Mammary epithelial cell (primary cell): ENCODE results near the gene ERF.

ENCODE experiments used
- EZH2 ChIP-seq: IDR thresholded peaks from 2 replicates; pipeline ENCODE4 v1.6.1; 2012; ENCODE audit warnings: low read length, inconsistent platforms, borderline replicate concordance
- TF ChIP-seq, protein P1 (sequence below), 2 donors: IDR thresholded peaks in 1 of 2; conservative IDR thresholded peaks in 1 of 2; 2 replicates each; pipeline ENCODE4 v1.5.1; 2011 to 2012; ENCODE audit warnings: inconsistent platforms in 2 of 2, low read length in 2 of 2, mild to moderate bottlenecking in 2 of 2, control low read depth in 1 of 2, low read depth in 1 of 2; ENCODE audit not compliant: insufficient read depth in 1 of 2; ENCODE audit errors: extremely low read depth in 1 of 2

DNA sequence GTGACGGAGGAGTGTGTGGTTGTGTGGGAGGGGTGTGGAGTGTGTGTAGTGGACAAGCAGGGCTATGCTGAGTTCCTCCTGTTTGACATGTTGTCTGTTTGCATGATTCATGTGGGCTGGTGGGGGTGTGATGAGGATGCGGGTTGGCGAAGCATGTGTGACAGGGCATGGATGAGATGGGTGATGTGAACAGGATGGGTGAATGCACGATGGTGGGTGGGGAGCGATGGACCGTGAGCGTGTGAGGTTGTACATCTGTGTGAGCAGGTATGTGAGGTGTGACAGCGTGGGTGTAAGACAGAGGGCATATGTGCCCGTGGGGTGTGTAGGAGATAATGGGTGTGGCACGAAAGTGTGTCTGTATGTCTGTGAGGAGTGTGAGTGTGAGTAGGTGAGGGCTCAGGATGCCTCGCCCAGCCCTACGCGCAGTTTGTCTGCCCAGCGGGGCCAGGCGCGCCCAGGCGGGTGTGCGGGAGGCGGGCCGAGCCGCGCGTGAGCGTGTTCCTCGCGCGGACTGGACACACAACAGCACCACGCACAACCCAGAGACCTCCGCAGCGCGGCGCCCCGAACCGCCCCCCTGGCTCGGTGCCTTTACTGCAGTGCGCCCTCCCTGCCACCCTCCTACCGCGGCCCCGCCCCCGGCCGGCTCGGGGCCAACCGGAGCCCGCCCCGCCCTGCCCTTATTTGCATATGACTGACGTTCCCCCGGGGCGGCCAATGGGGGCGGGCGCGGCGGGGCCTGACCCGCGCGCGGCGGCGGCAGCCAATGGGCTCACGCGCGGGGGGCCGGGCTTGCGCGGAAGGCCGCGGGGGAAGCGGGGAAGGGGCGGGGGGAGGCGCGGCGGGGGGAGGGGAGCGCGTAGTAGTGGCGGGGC, 28.5 kb upstream of the ERF start:
- TF ChIP-seq, protein P1, sequence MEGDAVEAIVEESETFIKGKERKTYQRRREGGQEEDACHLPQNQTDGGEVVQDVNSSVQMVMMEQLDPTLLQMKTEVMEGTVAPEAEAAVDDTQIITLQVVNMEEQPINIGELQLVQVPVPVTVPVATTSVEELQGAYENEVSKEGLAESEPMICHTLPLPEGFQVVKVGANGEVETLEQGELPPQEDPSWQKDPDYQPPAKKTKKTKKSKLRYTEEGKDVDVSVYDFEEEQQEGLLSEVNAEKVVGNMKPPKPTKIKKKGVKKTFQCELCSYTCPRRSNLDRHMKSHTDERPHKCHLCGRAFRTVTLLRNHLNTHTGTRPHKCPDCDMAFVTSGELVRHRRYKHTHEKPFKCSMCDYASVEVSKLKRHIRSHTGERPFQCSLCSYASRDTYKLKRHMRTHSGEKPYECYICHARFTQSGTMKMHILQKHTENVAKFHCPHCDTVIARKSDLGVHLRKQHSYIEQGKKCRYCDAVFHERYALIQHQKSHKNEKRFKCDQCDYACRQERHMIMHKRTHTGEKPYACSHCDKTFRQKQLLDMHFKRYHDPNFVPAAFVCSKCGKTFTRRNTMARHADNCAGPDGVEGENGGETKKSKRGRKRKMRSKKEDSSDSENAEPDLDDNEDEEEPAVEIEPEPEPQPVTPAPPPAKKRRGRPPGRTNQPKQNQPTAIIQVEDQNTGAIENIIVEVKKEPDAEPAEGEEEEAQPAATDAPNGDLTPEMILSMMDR (conservative IDR thresholded peaks at IDR 0.05 in 1 of 2, IDR thresholded peaks at IDR 0.05 in 1 of 2; ENCODE audit: extremely low read depth in 1 of 2, insufficient read depth in 1 of 2, low read depth in 1 of 2, low read length in 2 of 2): no peak
- no peak for TF ChIP-seq EZH2
